ENCODE results near the gene UCN.

- TF ChIP-seq, protein P1, sequence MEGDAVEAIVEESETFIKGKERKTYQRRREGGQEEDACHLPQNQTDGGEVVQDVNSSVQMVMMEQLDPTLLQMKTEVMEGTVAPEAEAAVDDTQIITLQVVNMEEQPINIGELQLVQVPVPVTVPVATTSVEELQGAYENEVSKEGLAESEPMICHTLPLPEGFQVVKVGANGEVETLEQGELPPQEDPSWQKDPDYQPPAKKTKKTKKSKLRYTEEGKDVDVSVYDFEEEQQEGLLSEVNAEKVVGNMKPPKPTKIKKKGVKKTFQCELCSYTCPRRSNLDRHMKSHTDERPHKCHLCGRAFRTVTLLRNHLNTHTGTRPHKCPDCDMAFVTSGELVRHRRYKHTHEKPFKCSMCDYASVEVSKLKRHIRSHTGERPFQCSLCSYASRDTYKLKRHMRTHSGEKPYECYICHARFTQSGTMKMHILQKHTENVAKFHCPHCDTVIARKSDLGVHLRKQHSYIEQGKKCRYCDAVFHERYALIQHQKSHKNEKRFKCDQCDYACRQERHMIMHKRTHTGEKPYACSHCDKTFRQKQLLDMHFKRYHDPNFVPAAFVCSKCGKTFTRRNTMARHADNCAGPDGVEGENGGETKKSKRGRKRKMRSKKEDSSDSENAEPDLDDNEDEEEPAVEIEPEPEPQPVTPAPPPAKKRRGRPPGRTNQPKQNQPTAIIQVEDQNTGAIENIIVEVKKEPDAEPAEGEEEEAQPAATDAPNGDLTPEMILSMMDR (IDR thresholded peaks at IDR 0.05) = no peak
- no peak for TF ChIP-seq POLR2AphosphoS5 (IDR thresholded peaks at IDR 0.05)
Observed at GRCh38 chr2:27264253-27264752, 43.9 kb downstream of the UCN start.
